A204.1 (cell line): Measurements from ENCODE around the gene SLC66A2.
"Not testable (repeated sequence)": the region's sequence is repeated elsewhere in the genome, so short reads cannot be mapped to it uniquely, and the experiment has no call there.

Experiments
- FAIRE-seq: peaks from 2 replicates; lab custom pipeline; 2012; peaks lifted over from hg19 to GRCh38; lab: Jason Lieb, UNC

SLC66A2 gene

GRCh38 chr18:79900610-79901570 lies 50.6 kb downstream of the SLC66A2 start:
- no peak for FAIRE-seq

- no peak for FAIRE-seq
Measured at GRCh38 chr18:79899609-79900445, 51.6 kb downstream of the SLC66A2 start.

- FAIRE-seq = no peak
Measured at GRCh38 chr18:79898952-79899608, 52.4 kb downstream of the SLC66A2 start.

DNA sequence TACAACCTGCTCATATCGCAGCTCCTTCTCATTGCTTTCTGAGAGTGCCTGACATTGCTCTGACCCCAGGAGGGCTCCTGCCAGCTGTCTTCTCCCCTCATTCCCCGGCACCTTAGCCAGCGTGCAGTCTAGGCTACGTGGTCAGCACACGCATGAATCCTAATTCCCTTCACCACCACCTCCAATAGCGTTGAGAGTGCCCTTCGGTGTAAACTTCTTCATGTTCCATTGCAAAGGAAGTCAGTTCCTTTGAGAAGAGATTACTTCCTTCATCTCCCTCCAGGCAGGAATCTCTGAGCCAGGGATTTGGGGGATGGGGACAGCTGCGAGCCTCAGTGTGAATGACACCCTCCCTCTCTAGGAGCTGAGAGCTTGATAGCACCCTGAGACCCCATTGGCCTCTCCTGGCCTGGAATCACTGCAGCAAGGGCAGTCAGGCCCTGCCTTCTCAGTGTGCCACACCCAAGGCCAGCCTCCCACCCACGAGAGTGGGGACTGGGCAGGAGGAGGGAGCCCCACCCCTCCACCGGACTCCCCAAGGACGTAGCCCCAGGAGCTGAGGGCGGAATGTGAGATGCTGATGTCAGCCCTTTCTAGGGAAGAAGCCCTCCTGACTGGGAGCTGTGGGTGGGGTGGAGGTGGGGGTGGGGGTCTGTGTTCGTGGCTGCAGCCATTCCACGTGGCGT lies 53.4 kb downstream of the SLC66A2 start:
- no peak for FAIRE-seq

- no peak for FAIRE-seq
Measured at GRCh38 chr18:79896738-79897137, 54.7 kb downstream of the SLC66A2 start.

- no peak for FAIRE-seq
Measured at GRCh38 chr18:79890674-79891073, 60.8 kb downstream of the SLC66A2 start.

- no peak for FAIRE-seq
Measured at GRCh38 chr18:79889569-79889968, 61.9 kb downstream of the SLC66A2 start.

GRCh38 chr18:79888016-79888415 lies 63.4 kb downstream of the SLC66A2 start:
- no peak for FAIRE-seq

DNA sequence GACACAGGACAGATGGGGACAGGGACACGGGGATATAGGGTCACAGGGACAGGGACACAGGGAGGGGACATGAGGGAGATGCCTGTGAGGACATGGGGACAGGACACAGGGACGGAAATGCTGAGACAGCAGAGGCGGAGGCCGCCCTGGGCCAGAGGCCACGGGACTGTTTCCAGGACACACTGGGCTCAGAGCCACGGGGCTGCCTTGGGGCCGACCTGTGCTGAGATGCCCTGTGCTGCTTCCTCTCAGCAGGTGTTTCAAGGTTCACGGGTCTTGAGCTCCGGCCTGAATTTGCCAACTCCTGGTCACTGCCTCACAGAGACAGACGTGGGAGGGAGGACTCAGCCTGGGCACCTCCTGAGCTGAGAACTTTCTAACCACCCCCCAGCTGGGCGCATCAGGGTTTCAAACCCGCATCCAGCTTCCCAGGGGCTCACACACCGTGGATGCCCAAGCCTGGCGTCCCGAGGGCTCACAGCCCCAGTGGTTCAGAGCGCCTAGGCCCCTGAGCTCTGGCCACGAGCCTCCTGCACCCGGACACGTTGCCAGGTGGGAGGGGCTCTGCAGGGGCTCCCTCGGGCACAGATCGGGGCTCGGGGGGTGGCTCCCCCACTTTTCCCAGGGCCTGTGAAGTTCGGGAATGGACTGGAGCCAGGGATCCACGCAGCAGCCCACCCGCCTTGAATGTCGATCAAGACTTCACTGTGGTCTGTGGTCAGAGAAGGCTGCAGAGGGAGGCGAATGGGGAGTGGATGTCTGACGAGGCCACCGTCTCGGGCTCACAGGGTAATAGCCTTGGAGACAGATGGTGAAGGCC lies 64.1 kb downstream of the SLC66A2 start:
- no peak for FAIRE-seq

- FAIRE-seq = no peak
Measured at GRCh38 chr18:79884963-79885728, 66.3 kb downstream of the SLC66A2 start.

- no peak for FAIRE-seq
Measured at GRCh38 chr18:79884294-79884962, 67.0 kb downstream of the SLC66A2 start.

DNA sequence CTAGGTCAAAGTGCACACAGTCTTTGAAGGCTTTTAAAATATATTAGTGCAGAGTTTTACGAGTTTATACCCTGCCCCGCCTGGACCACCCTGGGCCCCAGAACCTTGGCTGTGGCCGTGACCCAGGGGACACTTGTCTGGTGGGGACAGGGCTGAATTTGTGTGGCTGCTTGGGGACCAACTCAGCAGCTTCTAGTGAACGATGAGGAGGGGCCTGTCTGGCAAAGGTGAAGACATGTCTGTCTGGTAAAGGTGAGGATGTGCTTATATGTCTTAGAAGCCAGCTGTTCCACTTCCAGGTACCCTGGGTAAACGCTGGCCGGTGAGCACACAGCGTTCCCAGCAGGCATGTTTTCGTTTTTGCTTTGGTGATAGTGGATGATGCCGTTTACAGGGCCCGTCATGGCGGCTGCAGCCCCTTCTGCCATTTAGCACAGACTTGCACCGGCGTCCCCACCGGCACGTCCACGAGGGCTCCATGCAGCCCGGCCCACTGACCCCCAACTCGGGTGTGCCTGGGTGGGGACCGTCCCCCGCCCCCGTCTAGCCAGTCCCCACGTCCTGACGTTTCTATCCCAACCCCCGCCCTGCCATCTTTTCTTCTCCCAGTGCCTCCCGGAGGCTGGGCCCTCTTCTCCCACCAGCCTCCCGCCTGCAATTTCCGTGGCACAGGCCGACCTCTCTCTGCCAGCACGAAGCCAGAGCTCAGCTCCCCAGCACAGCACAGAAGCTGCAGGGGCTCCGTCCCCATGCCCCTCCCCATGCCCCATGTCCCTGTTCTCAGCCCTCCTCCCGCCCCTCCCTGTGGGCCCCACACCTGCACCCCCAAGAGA lies 67.8 kb downstream of the SLC66A2 start:
- no peak for FAIRE-seq

DNA sequence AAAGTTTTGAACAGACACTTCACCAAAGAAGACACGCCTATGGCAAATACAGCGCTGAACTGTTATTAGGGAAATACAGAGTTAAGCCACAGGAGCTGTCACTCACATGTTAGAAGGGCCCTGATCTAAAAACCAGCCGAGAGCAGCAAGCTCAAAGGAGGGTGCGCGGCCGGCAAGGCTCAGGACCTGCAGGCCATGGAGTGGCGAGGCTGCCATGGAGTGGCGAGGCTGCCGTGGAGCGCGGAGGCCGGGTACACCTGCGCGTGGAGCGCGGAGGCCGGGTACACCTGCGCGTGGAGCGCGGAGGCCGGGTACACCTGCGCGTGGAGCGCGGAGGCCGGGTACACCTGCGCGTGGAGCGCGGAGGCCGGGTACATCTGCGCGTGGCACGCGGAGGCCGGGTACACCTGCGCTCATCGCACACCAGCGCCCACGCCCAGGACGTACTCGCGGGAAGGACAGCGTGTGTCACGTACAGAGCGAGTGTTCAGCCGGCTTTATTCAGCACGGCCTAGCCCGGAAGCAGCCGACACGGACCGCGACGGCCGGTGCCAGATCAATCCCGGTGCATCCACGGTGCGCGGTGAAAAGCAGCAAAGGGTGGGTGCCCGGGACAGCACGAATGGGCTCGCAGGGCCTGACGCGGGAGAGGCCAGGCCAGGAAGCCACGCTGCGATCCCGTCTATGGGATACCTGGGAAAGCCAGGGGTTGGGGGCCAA lies 68.8 kb downstream of the SLC66A2 start:
- no peak for FAIRE-seq

DNA sequence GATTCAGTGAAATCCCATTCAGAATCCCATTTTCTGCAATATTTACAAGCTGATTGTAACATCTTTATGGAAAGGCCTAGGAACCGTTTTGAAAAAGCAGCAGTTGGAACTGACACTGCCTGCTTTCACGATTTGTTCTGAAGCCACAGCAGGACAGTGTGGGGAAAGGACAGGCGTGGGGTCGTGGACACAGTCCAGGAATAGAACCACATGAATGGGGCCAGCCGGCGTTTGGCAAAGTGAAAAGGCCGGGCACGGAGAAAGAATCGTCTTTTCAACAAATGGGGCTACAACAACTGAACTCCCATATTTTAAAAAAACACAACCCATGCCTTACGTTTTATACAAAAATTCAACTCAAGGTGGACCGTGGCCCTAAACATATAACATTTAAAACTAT lies 69.8 kb downstream of the SLC66A2 start:
- no peak for FAIRE-seq

DNA sequence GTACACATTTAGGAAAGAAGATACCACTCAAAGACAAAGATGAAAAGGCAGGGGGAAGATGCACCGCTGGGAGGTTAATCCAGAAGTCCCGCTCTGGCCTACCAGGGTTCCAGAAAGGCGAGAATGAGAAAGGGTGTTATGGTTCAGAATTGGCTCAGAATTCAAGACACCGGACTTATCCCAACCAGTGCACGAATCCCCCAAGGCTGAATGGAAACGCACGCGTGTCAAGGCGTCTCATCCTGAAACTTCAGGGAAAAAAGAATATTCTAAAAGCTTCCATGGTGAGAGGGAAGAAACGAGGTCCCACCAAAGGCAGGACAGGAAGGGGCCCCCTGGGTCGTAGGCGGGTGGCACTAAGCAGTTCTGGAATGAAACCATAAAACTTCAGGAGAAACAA lies 71.9 kb downstream of the SLC66A2 start:
- FAIRE-seq = no peak

DNA sequence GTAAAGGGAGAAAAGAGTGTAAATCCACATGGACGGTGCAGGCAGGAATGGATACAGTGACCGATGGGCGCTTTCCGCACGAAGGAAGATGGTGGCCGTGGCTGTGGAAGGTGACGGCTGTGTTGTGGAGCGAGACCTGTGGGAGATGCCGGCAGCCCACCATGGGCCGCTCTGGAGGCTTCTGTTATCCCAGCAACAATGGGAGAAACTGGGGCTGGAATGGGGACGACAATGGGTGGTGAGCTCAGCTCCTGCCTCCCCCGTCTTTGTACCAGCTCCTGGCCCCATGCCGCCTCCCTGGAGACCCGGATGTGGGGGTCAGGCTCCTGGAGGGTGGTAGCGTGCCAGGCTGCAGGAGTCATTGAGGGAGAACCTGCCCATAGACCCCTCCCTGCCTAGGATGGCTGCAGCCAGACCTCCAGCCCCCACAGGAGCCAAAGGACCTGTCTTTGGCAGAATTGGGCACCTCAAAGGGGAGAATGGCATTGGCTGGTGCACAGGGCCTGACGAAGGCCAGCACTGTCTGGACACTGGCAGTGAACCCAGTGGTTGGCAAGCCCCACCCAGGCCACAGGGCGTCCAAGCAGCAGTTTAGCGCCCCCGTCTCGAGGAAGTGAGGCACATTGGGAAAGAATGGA lies 72.6 kb downstream of the SLC66A2 start:
- no peak for FAIRE-seq

GRCh38 chr18:79878246-79878645 lies 73.2 kb downstream of the SLC66A2 start:
- not testable (repeated sequence) for FAIRE-seq
